ENCODE data around the gene DUSP22.
"Not testable (repeated sequence)": the region's sequence is repeated elsewhere in the genome, so short reads cannot be mapped to it uniquely, and the experiment has no call there.

Gene DUSP22

DNA sequence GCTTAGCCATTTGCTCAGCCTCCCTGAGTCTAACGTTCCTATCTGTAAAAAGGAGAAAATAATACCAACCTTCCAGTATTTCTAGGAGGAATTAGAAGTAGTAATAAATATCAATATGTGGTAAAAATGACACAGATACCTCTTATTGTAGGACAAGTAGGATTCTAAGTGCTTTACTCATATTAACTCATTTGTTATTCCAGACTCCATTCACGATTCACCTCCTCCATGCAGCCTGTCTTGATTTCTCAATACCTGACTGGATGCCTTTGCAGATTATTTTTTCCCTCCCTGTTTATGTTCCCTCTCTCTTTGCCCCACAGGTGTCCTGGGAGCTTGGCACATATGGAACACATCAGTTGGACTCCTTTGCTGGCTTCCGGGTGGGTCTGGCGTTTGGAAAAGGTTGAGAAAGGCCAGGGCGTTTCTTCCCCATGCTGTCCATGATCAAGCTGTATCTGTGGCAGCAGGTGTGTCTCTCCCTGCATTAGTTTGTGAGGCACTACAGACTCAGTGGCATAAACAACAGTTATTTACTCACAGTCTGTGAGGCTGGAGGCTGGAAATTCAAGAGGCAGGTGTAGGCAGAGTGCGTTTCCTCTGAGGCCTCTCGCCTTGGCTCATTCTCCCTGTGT, 10.7 kb upstream of the DUSP22 start:
- Histone ChIP-seq H3K4me1 (ENCODE audit: insufficient read depth, low read length) (no peaks in the 10 kb centered on the region), H3K27me3 (ENCODE audit: insufficient read depth, low read length) (no peaks in the 10 kb centered on the region), H3K9me3 (ENCODE audit: insufficient read depth, low read depth, low read length) (peaks cover 7% of the 10 kb centered on the region; the same call in 1 of the 2 replicates), H3K9ac (ENCODE audit: low read depth, low read length) (no peak overlapping the region), H3K36me3 (ENCODE audit: insufficient read depth, low read depth, low read length) (no peaks in the 10 kb centered on the region), H3K4me3 (ENCODE audit: low read length) (no peak overlapping the region), H3K27ac (ENCODE audit: low read length) (no peak overlapping the region)

DNA sequence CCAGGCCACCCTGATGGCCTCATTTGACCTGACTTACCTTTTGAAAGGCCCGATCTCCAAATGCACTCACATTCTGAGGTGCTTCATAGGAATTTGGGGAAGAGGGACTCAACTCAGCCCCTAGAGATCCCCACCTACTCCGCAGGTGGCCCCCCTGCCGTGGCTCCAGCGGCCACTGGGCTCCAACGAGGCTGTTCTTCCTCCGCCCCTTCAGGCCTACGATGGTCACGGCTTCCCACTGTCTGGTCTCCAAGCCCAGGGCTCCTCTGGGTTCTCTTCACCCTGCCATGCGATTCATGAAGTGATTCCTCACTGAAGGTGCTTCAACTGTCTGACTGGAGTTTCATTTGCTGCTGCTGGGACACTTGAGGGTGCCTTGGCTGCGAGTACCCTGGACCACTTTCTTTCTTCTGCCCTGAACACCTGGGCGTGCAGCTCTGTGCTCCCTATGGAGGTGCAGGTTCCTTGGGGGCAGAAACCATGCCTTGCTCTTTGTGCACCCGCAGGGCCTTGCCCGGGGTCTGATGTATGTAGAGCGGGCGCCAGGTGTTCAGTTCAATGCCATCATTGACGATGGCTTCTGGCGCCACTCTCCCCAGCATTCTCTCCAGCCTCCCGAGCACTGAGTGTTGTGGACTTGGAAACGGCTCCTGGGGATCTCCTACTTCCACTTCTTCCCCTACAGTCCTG, 10.0 kb upstream of the DUSP22 start:
- Histone ChIP-seq H3K9me3 (ENCODE audit: insufficient read depth, low read depth, low read length) (peaks cover 7% of the 10 kb centered on the region; the same call in 1 of the 2 replicates), H3K36me3 (ENCODE audit: insufficient read depth, low read depth, low read length) (no peaks in the 10 kb centered on the region), H3K27ac (ENCODE audit: low read length) (no peak overlapping the region), H3K27me3 (ENCODE audit: insufficient read depth, low read length) (no peaks in the 10 kb centered on the region), H3K4me3 (ENCODE audit: low read length) (no peak overlapping the region), H3K9ac (ENCODE audit: low read depth, low read length) (no peak overlapping the region), H3K4me1 (ENCODE audit: insufficient read depth, low read length) (no peaks in the 10 kb centered on the region)

DNA sequence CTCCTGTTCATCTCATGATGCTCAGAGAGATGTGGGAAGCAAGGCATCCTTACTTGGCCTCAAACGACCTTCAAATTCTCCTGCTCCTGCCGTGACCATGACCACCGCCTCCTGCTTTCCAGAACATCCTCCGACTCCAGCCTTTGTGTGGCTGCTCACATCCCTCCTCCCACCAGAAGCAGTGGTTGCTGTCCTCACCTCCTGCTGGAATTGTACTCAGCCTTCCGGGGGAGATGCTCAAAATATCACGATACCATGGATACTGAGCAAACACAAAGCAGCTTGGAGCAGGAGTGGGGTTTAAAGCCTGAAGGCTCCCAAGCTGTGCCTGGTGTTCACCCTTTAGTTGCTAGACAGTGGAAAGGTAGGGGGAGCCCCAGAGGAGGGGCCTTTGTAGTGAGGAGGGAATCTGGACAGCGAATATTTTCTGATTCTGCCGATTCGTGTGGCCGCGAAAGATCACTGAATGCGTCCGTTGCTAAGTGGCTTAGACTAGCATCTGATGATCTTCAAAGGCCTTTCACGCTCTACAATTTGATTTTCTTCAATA, 9.3 kb upstream of the DUSP22 start:
- no peak overlapping the region for H3K9ac ChIP-seq (ENCODE audit: low read depth, low read length)
- H3K4me3 ChIP-seq (ENCODE audit: low read length) = no peak overlapping the region
- no peaks in the 10 kb centered on the region for H3K4me1 ChIP-seq (ENCODE audit: insufficient read depth, low read length)
- no peaks in the 10 kb centered on the region for H3K36me3 ChIP-seq (ENCODE audit: insufficient read depth, low read depth, low read length)
- H3K9me3 ChIP-seq (ENCODE audit: insufficient read depth, low read depth, low read length) = peaks cover 5% of the 10 kb centered on the region; the same call in 1 of the 2 replicates
- H3K27ac ChIP-seq (ENCODE audit: low read length) = no peak overlapping the region
- no peaks in the 10 kb centered on the region for H3K27me3 ChIP-seq (ENCODE audit: insufficient read depth, low read length)

DNA sequence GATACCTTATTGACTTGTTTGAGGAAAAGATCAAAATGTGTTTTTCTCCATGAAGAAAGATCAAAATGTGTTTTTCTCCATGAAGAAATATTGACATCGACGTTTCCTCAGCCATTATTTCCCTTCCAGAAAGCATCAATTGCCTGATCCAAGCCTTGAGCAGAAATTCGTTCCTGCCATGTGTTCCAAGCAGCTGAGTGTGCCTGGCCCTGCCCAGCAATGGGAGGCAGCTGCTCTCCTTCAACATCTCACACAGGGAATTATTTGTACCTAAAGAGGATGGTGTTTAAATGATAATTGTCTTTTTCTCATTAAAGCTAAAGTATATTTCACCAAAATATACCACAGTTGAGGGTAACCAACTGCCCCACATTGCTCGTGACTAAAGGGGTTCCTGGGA, 7.8 kb upstream of the DUSP22 start:
- no peak overlapping the region for H3K27ac ChIP-seq (ENCODE audit: low read length)
- peaks cover 4% of the 10 kb centered on the region; the same call in 1 of the 2 replicates for H3K27me3 ChIP-seq (ENCODE audit: insufficient read depth, low read length)
- peaks cover 5% of the 10 kb centered on the region; the same call in 1 of the 2 replicates for H3K9me3 ChIP-seq (ENCODE audit: insufficient read depth, low read depth, low read length)
- H3K36me3 ChIP-seq (ENCODE audit: insufficient read depth, low read depth, low read length) = no peaks in the 10 kb centered on the region
- H3K4me3 ChIP-seq (ENCODE audit: low read length) = no peak overlapping the region
- no peaks in the 10 kb centered on the region for H3K4me1 ChIP-seq (ENCODE audit: insufficient read depth, low read length)
- no peak overlapping the region for H3K9ac ChIP-seq (ENCODE audit: low read depth, low read length)

DNA sequence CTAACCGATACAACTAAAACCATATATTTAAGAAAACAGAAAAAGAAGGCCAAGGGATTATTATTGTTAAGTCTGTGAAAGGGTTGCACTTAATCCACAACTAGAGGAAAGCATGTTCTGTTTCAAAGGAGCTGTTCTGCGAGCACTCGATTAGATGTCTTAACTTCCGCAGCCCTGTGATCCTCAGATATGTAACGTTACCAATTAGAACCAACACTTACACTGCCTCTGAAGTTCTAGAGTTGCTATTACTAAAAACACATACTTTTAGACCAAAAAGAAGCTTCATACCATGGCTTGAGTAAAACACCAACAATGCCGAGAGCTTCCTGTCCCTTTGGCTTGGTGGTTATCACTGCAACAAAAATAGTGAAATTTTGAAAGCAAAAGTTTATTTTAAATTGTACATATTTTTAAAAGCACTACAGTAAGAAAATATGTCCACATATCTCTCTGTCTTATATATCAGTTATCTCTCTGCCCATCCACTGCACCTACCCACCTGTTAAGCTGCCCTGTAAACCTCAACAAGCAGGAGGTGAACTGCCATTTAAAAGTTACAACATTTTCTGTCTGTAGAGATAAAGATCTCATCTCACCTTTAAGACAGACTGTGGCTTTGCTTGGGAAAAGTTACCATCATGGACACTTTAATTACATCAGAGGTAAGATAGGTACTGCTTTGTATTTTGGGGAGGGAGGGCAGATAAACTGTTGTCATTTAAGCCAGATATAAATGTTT, 7.1 kb upstream of the DUSP22 start:
- Histone ChIP-seq H3K4me1 (ENCODE audit: insufficient read depth, low read length) (no peaks in the 10 kb centered on the region), H3K9ac (ENCODE audit: low read depth, low read length) (no peak overlapping the region), H3K36me3 (ENCODE audit: insufficient read depth, low read depth, low read length) (no peaks in the 10 kb centered on the region), H3K27me3 (ENCODE audit: insufficient read depth, low read length) (peaks cover 6% of the 10 kb centered on the region; the same call in 1 of the 2 replicates), H3K9me3 (ENCODE audit: insufficient read depth, low read depth, low read length) (peaks cover 5% of the 10 kb centered on the region; the same call in 1 of the 2 replicates), H3K4me3 (ENCODE audit: low read length) (no peak overlapping the region), H3K27ac (ENCODE audit: low read length) (no peak overlapping the region)

DNA sequence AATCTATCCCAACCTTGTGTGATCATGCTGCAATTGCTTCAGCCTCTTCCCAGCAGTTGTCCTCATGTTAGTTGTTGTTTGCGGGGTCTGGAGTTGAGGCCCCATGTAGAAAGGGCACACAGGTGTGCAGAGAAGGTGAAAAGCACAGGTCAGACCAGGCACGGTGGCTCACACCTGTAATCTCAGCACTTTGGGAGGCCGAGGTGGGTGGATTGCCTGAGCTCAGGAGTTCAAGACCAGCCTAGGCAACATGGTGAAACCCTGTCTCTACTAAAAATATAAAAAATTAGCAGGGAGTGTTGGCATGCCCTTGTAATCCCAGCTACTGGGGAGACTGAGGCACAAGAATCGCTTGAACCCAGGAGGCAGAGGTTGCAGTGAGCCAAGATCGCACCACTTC, 6.4 kb upstream of the DUSP22 start:
- not testable (repeated sequence) for H3K4me1 ChIP-seq (ENCODE audit: insufficient read depth, low read length); H3K36me3 ChIP-seq (ENCODE audit: insufficient read depth, low read depth, low read length); H3K9me3 ChIP-seq (ENCODE audit: insufficient read depth, low read depth, low read length); H3K27ac ChIP-seq (ENCODE audit: low read length); H3K4me3 ChIP-seq (ENCODE audit: low read length); H3K9ac ChIP-seq (ENCODE audit: low read depth, low read length)
- peaks cover 11% of the 10 kb centered on the region for H3K27me3 ChIP-seq (ENCODE audit: insufficient read depth, low read length)

DNA sequence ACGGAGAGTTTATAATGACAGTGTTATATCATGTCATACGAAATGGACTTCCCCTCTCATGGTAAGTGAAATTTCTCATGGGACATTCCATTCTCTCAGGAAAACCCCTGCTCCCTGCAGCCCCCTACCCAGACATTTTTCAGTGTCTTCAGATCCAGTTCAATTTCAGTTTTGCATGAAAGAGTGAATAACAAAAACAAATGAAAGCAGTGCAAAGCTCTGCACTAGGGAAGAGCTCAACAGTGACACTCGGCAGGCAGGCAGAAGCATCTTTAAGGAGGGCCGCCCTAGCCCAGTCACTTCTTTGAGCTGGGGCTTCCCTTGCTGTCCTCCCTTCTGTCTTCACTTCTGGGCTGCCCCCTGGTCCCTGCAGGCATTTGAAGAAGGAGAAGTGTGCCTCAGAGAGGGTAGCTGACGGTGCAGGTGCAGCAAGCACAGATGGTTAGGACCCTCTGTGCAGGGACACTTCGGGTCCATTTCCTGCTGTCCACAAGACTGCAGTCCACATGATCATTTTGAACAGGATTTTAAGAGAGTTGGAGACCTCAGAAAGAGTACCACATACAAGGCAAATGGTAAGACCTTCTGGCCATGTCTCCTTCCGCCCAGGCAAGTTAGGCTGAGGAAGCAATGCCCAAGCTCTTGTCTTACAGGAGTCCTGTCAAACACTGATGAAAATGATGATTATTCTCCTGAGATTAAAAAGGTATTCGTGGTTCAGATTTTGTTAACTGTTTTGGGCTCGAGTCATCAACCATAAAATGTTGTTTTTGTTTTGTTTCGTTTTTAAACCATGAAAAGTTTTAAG, 5.4 kb upstream of the DUSP22 start:
- no peaks in the 10 kb centered on the region for H3K9me3 ChIP-seq (ENCODE audit: insufficient read depth, low read depth, low read length)
- H3K4me3 ChIP-seq (ENCODE audit: low read length) = no peak overlapping the region
- no peaks in the 10 kb centered on the region for H3K36me3 ChIP-seq (ENCODE audit: insufficient read depth, low read depth, low read length)
- H3K27ac ChIP-seq (ENCODE audit: low read length) = no peak overlapping the region
- H3K4me1 ChIP-seq (ENCODE audit: insufficient read depth, low read length) = no peaks in the 10 kb centered on the region
- H3K27me3 ChIP-seq (ENCODE audit: insufficient read depth, low read length) = peaks cover 11% of the 10 kb centered on the region
- no peak overlapping the region for H3K9ac ChIP-seq (ENCODE audit: low read depth, low read length)

DNA sequence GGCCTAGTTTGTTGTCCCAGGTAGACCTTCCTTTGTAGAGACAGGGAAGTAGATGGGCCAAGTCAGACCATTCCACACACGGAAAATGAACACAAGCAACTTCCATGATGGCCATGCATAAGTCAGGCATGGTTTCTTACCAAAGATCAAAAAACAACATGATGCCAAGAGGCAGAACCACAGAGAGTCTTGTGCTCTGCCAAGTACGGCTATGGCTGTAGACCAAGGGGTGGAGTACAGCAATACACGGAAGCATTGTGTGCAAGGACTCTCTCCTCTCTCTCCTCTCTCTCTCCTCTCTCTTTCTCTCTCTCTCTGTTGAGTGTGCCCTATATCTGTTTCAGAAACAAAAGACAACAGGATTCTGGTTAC, 4.8 kb upstream of the DUSP22 start:
- H3K4me1 ChIP-seq (ENCODE audit: insufficient read depth, low read length) = no peaks in the 10 kb centered on the region
- no peaks in the 10 kb centered on the region for H3K9me3 ChIP-seq (ENCODE audit: insufficient read depth, low read depth, low read length)
- H3K9ac ChIP-seq (ENCODE audit: low read depth, low read length) = no peak overlapping the region

DNA sequence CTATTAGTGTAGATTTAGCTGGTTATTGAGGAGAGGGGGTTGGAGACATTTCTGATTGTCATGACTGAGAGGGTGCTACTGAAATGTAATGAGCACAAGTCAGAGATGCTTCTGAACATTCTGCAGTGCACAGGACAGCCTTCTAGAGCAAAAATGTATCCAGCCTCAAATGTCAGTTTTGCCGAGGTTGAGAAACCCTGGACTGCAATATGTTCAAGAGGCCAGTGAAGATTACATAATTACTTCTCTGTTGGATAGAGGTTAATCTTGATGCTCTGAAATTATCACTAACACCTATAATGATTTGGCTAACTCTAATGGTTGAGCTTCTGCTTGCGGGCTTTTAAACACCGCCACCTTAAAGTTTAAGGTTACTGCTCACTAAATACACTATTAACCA, 3.4 kb upstream of the DUSP22 start:
- H3K4me3 ChIP-seq (ENCODE audit: low read length) = no peak overlapping the region
- H3K36me3 ChIP-seq (ENCODE audit: insufficient read depth, low read depth, low read length) = no peaks in the 10 kb centered on the region
- H3K9me3 ChIP-seq (ENCODE audit: insufficient read depth, low read depth, low read length) = no peaks in the 10 kb centered on the region
- H3K4me1 ChIP-seq (ENCODE audit: insufficient read depth, low read length) = peaks cover 8% of the 10 kb centered on the region; the same call in 1 of the 2 replicates
- H3K27me3 ChIP-seq (ENCODE audit: insufficient read depth, low read length) = peaks cover 22% of the 10 kb centered on the region
- no peak overlapping the region for H3K27ac ChIP-seq (ENCODE audit: low read length)
- no peak overlapping the region for H3K9ac ChIP-seq (ENCODE audit: low read depth, low read length)

More for the DNA sequence above, 4.8 kb upstream of the DUSP22 start:
- no peak overlapping the region for H3K4me3 ChIP-seq (ENCODE audit: low read length)
- no peaks in the 10 kb centered on the region for H3K36me3 ChIP-seq (ENCODE audit: insufficient read depth, low read depth, low read length)
- peaks cover 11% of the 10 kb centered on the region for H3K27me3 ChIP-seq (ENCODE audit: insufficient read depth, low read length)
- no peak overlapping the region for H3K27ac ChIP-seq (ENCODE audit: low read length)

DNA sequence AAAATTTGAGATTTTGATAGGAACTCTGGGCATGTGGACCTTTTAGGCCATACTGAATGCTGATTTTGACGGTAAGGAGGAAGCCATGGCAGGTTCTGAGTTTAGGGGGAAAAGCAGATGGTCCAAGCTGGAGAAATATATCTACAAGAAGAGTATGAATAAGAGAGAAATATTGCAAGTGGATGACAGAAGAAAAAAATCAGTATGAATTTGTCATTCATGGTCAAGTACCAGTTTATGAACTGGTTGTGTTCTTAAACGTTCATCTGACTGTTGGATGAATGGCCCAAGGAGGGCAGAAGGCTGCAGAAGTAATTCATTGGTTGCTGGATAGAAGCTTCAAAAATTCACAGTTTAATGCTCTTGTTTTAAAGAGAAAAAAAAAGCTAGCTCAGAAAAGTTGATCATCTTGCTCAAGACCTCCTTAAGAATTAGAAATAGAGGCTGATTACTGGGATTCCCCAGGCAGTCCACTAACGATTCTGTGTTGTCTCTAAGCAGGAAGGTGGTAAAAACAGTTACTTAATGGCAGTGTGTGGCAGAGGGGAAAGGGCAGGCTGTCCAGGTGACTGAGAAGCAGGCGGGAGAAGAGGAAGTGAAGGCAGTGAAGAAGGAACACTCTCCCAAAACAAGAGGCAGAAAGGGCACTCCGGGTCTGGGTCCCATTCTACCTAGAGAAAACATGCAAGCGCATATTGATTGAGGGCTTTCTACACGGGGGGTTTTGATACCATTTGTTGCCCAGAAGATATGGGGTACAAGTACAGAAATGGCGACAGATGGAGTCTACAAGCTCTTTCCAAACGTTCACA, 2.0 kb upstream of the DUSP22 start:
- Histone ChIP-seq H3K4me1 (ENCODE audit: insufficient read depth, low read length) (peaks cover 10% of the 10 kb centered on the region; the same call in 1 of the 2 replicates), H3K4me3 (ENCODE audit: low read length) (no peak overlapping the region), H3K36me3 (ENCODE audit: insufficient read depth, low read depth, low read length) (no peaks in the 10 kb centered on the region), H3K27me3 (ENCODE audit: insufficient read depth, low read length) (peaks cover 25% of the 10 kb centered on the region), H3K9me3 (ENCODE audit: insufficient read depth, low read depth, low read length) (no peaks in the 10 kb centered on the region), H3K9ac (ENCODE audit: low read depth, low read length) (no peak overlapping the region), H3K27ac (ENCODE audit: low read length) (no peak overlapping the region)
